BJ (cell line): Measurements from ENCODE around the gene LRRN1. TPM values are rescaled to one million over a fixed set of nuclear protein-coding genes. Genes with fewer than 3 reads are reported as not detected.

Source experiments
- CTCF ChIA-PET: fragments of 350-600 bp; formaldehyde crosslinking; extraction: SDS; loops from one replicate; lab custom pipeline; 2021; ENCODE audit warnings: antibody characterized with exemption, inconsistent platforms; lab: Yijun Ruan, JAX
- POLR2A ChIA-PET: fragments of 300-600 bp; sonication (Branson Sonifier 250); formaldehyde crosslinking; extraction: SDS; loops from one replicate; lab custom pipeline; 2021; ENCODE audit warnings: antibody characterized with exemption; lab: Charles Lee
- DNase-seq: peaks from one replicate; pipeline ENCODE4 v3.0.0-alpha.2; 2011; ENCODE audit warnings: low read depth
- H3K27me3 ChIP-seq: 2 replicates; pipeline ENCODE4 v1.6.0; 2011; ENCODE audit warnings: low read length; ENCODE audit not compliant: control insufficient read depth, insufficient read depth
- H3K36me3 ChIP-seq: 2 replicates; pipeline ENCODE4 v1.5.1; 2011; ENCODE audit warnings: low read length; ENCODE audit not compliant: control insufficient read depth, insufficient read depth
- H3K4me3 ChIP-seq: 2 replicates; pipeline ENCODE4 v1.5.1; 2011; ENCODE audit warnings: low read depth, mild to moderate bottlenecking, control low read depth, low read length
- polyA plus RNA-seq: library from polyadenylated mRNA; depleted of rRNA; stranded (reverse); fragments of >200 nt; gene quantifications from 2 replicates; pipeline ENCODE4 v1.2.3, GENCODE V29; 2011
- TF ChIP-seq, protein P1 (sequence below): IDR thresholded peaks from 2 replicates; pipeline ENCODE4 v1.5.1; 2011; ENCODE audit warnings: low read depth, mild to moderate bottlenecking, control low read depth, inconsistent platforms, low read length, moderate library complexity; ENCODE audit not compliant: insufficient read depth

LRRN1 gene
- polyA plus RNA-seq, 1 experiment: not detected

DNA sequence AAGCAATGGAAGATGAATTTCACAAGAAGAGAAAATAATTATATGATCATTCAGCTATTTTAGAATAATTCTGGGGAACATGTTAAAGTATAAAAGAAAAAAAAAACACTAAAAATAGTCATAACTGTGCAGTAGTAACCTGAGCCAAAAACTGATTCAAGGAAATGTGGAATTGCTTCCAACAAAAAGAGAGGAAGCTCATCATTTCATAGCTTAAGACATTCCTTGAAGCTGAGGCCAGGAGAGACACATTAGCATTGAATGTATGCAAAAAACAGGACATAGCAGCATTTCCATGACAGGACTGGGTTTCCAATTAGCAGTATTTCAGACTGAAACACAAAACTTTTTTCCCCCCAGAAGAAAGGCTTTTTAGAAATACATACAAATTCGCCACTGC lies 27.7 kb upstream of the LRRN1 start:
- no peak for DNase-seq
- Histone ChIP-seq H3K36me3 (no peaks in the 10 kb centered on the region), H3K4me3 (no peak overlapping the region), H3K27me3 (no peaks in the 10 kb centered on the region)
- ChIA-PET CTCF (no interaction called here), POLR2A (no interaction called here)
- TF ChIP-seq, protein P1, sequence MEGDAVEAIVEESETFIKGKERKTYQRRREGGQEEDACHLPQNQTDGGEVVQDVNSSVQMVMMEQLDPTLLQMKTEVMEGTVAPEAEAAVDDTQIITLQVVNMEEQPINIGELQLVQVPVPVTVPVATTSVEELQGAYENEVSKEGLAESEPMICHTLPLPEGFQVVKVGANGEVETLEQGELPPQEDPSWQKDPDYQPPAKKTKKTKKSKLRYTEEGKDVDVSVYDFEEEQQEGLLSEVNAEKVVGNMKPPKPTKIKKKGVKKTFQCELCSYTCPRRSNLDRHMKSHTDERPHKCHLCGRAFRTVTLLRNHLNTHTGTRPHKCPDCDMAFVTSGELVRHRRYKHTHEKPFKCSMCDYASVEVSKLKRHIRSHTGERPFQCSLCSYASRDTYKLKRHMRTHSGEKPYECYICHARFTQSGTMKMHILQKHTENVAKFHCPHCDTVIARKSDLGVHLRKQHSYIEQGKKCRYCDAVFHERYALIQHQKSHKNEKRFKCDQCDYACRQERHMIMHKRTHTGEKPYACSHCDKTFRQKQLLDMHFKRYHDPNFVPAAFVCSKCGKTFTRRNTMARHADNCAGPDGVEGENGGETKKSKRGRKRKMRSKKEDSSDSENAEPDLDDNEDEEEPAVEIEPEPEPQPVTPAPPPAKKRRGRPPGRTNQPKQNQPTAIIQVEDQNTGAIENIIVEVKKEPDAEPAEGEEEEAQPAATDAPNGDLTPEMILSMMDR: no peak

DNA sequence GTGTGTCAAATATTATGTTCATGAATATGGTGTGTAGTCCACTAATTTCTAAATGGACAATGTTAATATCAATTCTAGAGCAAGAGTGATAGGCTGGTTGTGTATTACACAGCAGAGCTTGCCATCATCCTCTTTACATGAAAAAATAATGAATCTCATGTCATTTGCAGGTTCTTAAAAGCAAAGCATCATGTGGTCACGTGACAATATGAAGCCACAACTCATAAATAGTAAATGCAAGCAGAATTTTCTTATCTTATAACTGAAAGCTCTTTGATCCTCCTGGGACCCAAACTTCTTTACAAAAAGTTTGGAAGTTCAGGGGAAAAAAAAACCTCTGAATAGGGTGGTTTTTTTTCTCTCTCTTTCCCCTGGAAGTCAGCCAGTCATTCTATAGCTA lies 26.9 kb upstream of the LRRN1 start:
- ChIA-PET CTCF (no interaction called here), POLR2A (no interaction called here)
- no peak overlapping the region for H3K4me3 ChIP-seq
- H3K27me3 ChIP-seq: no peaks in the 10 kb centered on the region
- no peaks in the 10 kb centered on the region for H3K36me3 ChIP-seq
- no peak for DNase-seq
- TF ChIP-seq, protein P1: no peak

DNA sequence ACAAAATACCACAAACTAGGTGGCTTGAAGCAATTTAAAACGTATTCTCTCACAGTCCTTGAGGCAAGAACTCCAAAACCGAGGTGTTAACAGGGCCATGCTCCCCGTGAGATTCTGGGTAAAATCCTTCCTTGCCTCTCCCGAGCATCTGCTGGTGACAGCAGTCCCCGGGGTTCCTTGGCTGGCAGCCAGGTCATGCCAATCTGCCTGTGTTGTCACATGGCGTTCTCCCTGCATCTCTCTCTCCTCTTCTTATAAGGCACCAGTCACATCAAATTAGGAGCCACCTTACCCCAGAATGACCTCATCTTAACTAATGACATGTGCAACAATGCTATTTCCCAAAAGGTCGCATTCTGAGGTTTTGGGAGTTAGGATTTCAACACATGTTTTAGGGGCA lies 26.3 kb upstream of the LRRN1 start:
- Histone ChIP-seq H3K27me3 (no peaks in the 10 kb centered on the region), H3K4me3 (no peak overlapping the region), H3K36me3 (no peaks in the 10 kb centered on the region)
- TF ChIP-seq, protein P1: no peak
- CTCF ChIA-PET: no interaction called here
- POLR2A ChIA-PET: no interaction called here
- DNase-seq: no peak

DNA sequence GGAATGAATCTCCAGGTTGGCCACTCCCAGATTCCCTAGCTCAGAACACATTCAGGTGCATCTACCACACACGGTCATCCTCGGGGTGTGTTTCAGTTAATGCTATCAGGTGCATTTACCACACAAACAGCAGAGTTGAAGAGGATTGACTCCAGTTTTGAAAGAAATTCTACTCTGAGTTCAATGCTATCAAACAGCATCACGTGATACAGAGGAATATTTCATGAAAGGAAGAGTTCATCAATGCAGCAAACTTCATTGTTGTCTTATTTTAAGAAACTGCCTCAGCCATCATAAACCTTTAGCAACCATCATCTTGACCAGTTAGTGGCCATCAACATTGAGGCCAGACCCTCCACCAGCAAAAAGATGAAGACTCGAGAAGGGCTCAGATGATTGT lies 22.6 kb upstream of the LRRN1 start:
- ChIA-PET POLR2A (no interaction called here), CTCF (no interaction called here)
- H3K36me3 ChIP-seq: no peaks in the 10 kb centered on the region
- H3K27me3 ChIP-seq: no peaks in the 10 kb centered on the region
- H3K4me3 ChIP-seq: no peak overlapping the region
- DNase-seq: no peak
- TF ChIP-seq, protein P1: no peak

DNA sequence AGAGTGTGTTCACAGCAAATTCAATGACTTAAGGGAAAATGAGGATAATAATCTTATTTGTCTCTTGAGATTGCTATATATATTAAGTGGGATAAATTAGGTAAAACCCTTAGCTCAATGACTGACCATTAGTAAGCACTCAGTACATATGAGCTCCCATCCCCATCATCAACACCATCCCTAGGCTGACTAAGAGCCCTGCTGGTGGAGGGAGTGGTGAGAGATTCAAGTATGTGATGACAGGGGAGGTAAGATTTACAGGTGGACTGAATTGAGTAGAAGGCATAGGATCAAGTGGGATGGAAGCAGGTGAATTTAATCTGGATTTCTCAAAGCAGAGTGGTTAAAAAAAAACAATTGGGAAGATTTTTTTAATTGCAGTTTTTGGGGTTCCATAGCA lies 21.0 kb upstream of the LRRN1 start:
- POLR2A ChIA-PET: no interaction called here
- Histone ChIP-seq H3K4me3 (no peak overlapping the region), H3K27me3 (no peaks in the 10 kb centered on the region), H3K36me3 (no peaks in the 10 kb centered on the region)
- no peak for DNase-seq
- CTCF ChIA-PET: no interaction called here
- TF ChIP-seq, protein P1: no peak
